ENCODE data around the gene MACC1. TPM values are rescaled to one million over a fixed set of nuclear protein-coding genes. Genes with fewer than 3 reads are reported as not detected.

MACC1 gene
- total and polyA plus RNA-seq, 9 of the 15 experiments (the other 6 are each of a cell fraction or from before 2014, with no cell fraction given): 5.9 to 30.2 (median 10.4) TPM

- TF ChIP-seq ZNF408 (CRISPR knock-in tag; IDR thresholded peaks at IDR 0.05; ENCODE audit: low read depth) (no peak), ZFP1 (CRISPR knock-in tag; IDR thresholded peaks at IDR 0.05) (no peak), CHD1 (IDR thresholded peaks at IDR 0.05; ENCODE audit: low read length) (no peak), NEUROD1 (IDR thresholded peaks at IDR 0.05; ENCODE audit: borderline replicate concordance, low read depth, low read length, partially characterized antibody) (no peak), ZNF668 (CRISPR knock-in tag; IDR thresholded peaks at IDR 0.05) (no peak), OTX1 (CRISPR knock-in tag; IDR thresholded peaks at IDR 0.05) (no peak), E2F1 (CRISPR knock-in tag; IDR thresholded peaks at IDR 0.05) (no peak), ZNF589 (CRISPR knock-in tag; IDR thresholded peaks at IDR 0.05; ENCODE audit: low read depth) (peak; percentile 53; the same call in 1 of the 2 replicates), ZNF133 (CRISPR knock-in tag; IDR thresholded peaks at IDR 0.05) (no peak), MEF2A (IDR thresholded peaks at IDR 0.05; ENCODE audit: control insufficient read depth, low read depth, low read length) (no peak), ZNF507 (tag; conservative IDR thresholded peaks at IDR 0.05) (no peak), MEF2D (tag; conservative IDR thresholded peaks at IDR 0.05; ENCODE audit: low read depth) (no peak; the same call in 1 of the 2 replicates), FOXP1 (CRISPR knock-in tag; IDR thresholded peaks at IDR 0.05) (no peak), U2AF1 (optimal IDR thresholded peaks at IDR 0.05; ENCODE audit: low read depth, low read length) (no peak), ZNF263 (CRISPR knock-in tag; IDR thresholded peaks at IDR 0.05; ENCODE audit: borderline replicate concordance) (no peak), KDM4B (IDR thresholded peaks at IDR 0.05; ENCODE audit: borderline replicate concordance in 2 of 2, low read depth in 1 of 2) (no peak), KAT2B (IDR thresholded peaks at IDR 0.05; ENCODE audit: low read depth, low read length) (no peak), ZNF354B (CRISPR knock-in tag; IDR thresholded peaks at IDR 0.05) (0 out of 2 replicates have a peak, but pooled peaks have one; percentile 3), ZNF764 (CRISPR knock-in tag; IDR thresholded peaks at IDR 0.05; ENCODE audit: low read depth) (no peak), CBX2 (IDR thresholded peaks at IDR 0.05; ENCODE audit: insufficient read depth, low read length, poor library complexity, severe bottlenecking) (no peak), MED1 (CRISPR knock-in tag; IDR thresholded peaks at IDR 0.05; ENCODE audit: borderline replicate concordance) (no peak), NCOA4 (IDR thresholded peaks at IDR 0.05; ENCODE audit: partially characterized antibody) (no peak)
- TF ChIP-seq, protein P1, sequence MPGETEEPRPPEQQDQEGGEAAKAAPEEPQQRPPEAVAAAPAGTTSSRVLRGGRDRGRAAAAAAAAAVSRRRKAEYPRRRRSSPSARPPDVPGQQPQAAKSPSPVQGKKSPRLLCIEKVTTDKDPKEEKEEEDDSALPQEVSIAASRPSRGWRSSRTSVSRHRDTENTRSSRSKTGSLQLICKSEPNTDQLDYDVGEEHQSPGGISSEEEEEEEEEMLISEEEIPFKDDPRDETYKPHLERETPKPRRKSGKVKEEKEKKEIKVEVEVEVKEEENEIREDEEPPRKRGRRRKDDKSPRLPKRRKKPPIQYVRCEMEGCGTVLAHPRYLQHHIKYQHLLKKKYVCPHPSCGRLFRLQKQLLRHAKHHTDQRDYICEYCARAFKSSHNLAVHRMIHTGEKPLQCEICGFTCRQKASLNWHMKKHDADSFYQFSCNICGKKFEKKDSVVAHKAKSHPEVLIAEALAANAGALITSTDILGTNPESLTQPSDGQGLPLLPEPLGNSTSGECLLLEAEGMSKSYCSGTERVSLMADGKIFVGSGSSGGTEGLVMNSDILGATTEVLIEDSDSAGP (CRISPR knock-in tag; IDR thresholded peaks at IDR 0.05): no peak
- TF ChIP-seq, protein P2, sequence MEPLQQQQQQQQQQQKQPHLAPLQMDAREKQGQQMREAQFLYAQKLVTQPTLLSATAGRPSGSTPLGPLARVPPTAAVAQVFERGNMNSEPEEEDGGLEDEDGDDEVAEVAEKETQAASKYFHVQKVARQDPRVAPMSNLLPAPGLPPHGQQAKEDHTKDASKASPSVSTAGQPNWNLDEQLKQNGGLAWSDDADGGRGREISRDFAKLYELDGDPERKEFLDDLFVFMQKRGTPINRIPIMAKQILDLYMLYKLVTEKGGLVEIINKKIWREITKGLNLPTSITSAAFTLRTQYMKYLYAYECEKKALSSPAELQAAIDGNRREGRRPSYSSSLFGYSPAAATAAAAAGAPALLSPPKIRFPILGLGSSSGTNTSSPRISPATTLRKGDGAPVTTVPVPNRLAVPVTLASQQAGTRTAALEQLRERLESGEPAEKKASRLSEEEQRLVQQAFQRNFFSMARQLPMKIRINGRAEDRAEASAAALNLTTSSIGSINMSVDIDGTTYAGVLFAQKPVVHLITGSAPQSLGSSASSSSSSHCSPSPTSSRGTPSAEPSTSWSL (CRISPR knock-in tag; IDR thresholded peaks at IDR 0.05; ENCODE audit: borderline replicate concordance): no peak
Observed at GRCh38 chr7:20238754-20239324, 21.7 kb upstream of the MACC1 start (continued).
